GM20000 (cell line): Measurements from ENCODE around the gene FYCO1.
"Not testable (repeated sequence)": the region's sequence is repeated elsewhere in the genome, so short reads cannot be mapped to it uniquely, and the experiment has no call there.

Experiments
- DNase-seq: peaks from one replicate; pipeline ENCODE4 v3.0.0; 2012; ENCODE audit warnings: low spot score
- CTCF ChIP-seq: IDR thresholded peaks from 2 replicates; pipeline ENCODE4 v1.5.1; 2012; ENCODE audit warnings: mild to moderate bottlenecking, control low read depth; ENCODE audit errors: extremely low read depth, missing control alignments

The FYCO1 gene

GRCh38 chr3:46008058-46008457 is 12.4 kb upstream of the FYCO1 start:
- DNase-seq = no peak
- TF ChIP-seq CTCF = no peak

- TF ChIP-seq CTCF = no peak
Measured at GRCh38 chr3:46007280-46007679, 11.7 kb upstream of the FYCO1 start.

GRCh38 chr3:46006238-46007032 is 10.8 kb upstream of the FYCO1 start:
- no peak for DNase-seq
- TF ChIP-seq CTCF = no peak

More at GRCh38 chr3:46007280-46007679, 11.7 kb upstream of the FYCO1 start:
- DNase-seq = no peak

- DNase-seq = not testable (repeated sequence)
Measured at GRCh38 chr3:46003706-46004105, 8.1 kb upstream of the FYCO1 start.

GRCh38 chr3:46001178-46001577 is 5.6 kb upstream of the FYCO1 start:
- no peak for DNase-seq
- TF ChIP-seq CTCF = no peak

- no peak for DNase-seq
- TF ChIP-seq CTCF = no peak
Measured at GRCh38 chr3:45997942-45998341, 2.3 kb upstream of the FYCO1 start.

GRCh38 chr3:45997499-45997898 is 1.9 kb upstream of the FYCO1 start:
- DNase-seq = not testable (repeated sequence)

GRCh38 chr3:45994419-45995235 is 997 bp downstream of the FYCO1 start:
- TF ChIP-seq CTCF = no peak
- DNase-seq = peak; percentile 67
